Hepatocyte (in vitro differentiated cells): Measurements from ENCODE around the gene COX15. TPM values are rescaled to one million over a fixed set of nuclear protein-coding genes. Genes with fewer than 3 reads are reported as not detected.
"Not testable (repeated sequence)": the region's sequence is repeated elsewhere in the genome, so short reads cannot be mapped to it uniquely, and the experiment has no call there.

Source experiments
- DNase-seq: peaks from one replicate; pipeline ENCODE4 v3.0.0-alpha.2; 2016; ENCODE audit warnings: low spot score
- H2AFZ ChIP-seq: fragments of 200-600 bp; sonication (generic); 2 replicates; pipeline ENCODE4 v1.6.0; 2016; ENCODE audit warnings: antibody characterized with exemption, mild to moderate bottlenecking
- H3K27ac ChIP-seq: fragments of 200-600 bp; sonication (generic); 2 replicates; pipeline ENCODE4 v1.5.1; 2016; ENCODE audit warnings: mild to moderate bottlenecking
- H3K27me3 ChIP-seq: fragments of 200-600 bp; sonication (generic); 2 replicates; pipeline ENCODE4 v1.6.1; 2016
- H3K36me3 ChIP-seq: fragments of 200-600 bp; sonication (generic); replicated peaks from 2 replicates; pipeline ENCODE4 v1.5.1; 2016; ENCODE audit warnings: low read depth; ENCODE audit not compliant: insufficient read depth
- H3K4me1 ChIP-seq: fragments of 200-600 bp; sonication (generic); 2 replicates; pipeline ENCODE4 v1.5.1; 2016; ENCODE audit warnings: mild to moderate bottlenecking, moderate library complexity; ENCODE audit not compliant: insufficient read depth
- H3K4me2 ChIP-seq: fragments of 200-600 bp; sonication (generic); 2 replicates; pipeline ENCODE4 v1.6.0; 2016
- H3K4me3 ChIP-seq: fragments of 200-600 bp; sonication (generic); 2 replicates; pipeline ENCODE4 v1.5.1; 2016; ENCODE audit warnings: mild to moderate bottlenecking
- H3K79me2 ChIP-seq: fragments of 200-600 bp; sonication (generic); 2 replicates; pipeline ENCODE4 v1.6.0; 2017; ENCODE audit warnings: mild to moderate bottlenecking
- H3K9me2 ChIP-seq: fragments of 200-600 bp; sonication (generic); replicated peaks from 2 replicates; pipeline ENCODE4 v1.6.0; 2017; ENCODE audit warnings: mild to moderate bottlenecking; ENCODE audit not compliant: insufficient read depth
- H3K9me3 ChIP-seq: fragments of 200-600 bp; sonication (generic); 2 replicates; pipeline ENCODE4 v1.5.1; 2016; ENCODE audit warnings: low read depth, mild to moderate bottlenecking
- H4K20me1 ChIP-seq: fragments of 200-600 bp; sonication (generic); 2 replicates; pipeline ENCODE4 v1.6.0; 2016; ENCODE audit warnings: mild to moderate bottlenecking; ENCODE audit not compliant: insufficient read depth, poor library complexity, severe bottlenecking
- CTCF ChIP-seq: fragments of 200-600 bp; sonication (generic); IDR thresholded peaks from 2 replicates; pipeline ENCODE4 v1.5.1; 2016; ENCODE audit warnings: antibody characterized with exemption, mild to moderate bottlenecking; ENCODE audit not compliant: poor library complexity
- EZH2 ChIP-seq: fragments of 200-600 bp; sonication (generic); IDR thresholded peaks from 2 replicates; pipeline ENCODE4 v1.6.1; 2016; ENCODE audit warnings: antibody characterized with exemption, mild to moderate bottlenecking, borderline replicate concordance
- EZH2phosphoT487 ChIP-seq: fragments of 200-600 bp; sonication (generic); IDR thresholded peaks from one replicate; pipeline ENCODE4 v1.6.1; 2018; ENCODE audit warnings: antibody characterized with exemption, mild to moderate bottlenecking, low read depth, moderate library complexity; ENCODE audit not compliant: unreplicated experiment, severe bottlenecking
- WGBS: methylation state at CpG from one replicate; pipeline ENCODE4 v1.1.6; 2016; ENCODE audit warnings: low lambda C conversion rate; ENCODE audit errors: missing lambda C conversion rate; 5-methylcytosine and 5-hydroxymethylcytosine counted together
- polyA plus RNA-seq: library from polyadenylated mRNA; unstranded; fragments of >200 nt; fragmentation: Nextera tagmentation; extraction: Ambion mirVana; gene quantifications from 2 replicates; pipeline ENCODE4 v1.2.1, GENCODE V29; 2016
- total RNA-seq: library from RNA; depleted of rRNA; stranded (reverse); fragments of >200 nt; gene quantifications from 2 replicates; pipeline ENCODE4 v1.2.3, GENCODE V29; 2014

Gene COX15
- total and polyA plus RNA-seq, 2 experiments from 2014 or later: 28.5 to 42.0 TPM

GRCh38 chr10:99742701-99743100 is 10.8 kb upstream of the COX15 start:
- H3K4me1 ChIP-seq: no peaks in the 10 kb centered on the region
- peaks cover 7% of the 10 kb centered on the region for H3K79me2 ChIP-seq
- H4K20me1 ChIP-seq: no peaks in the 10 kb centered on the region
- no peak overlapping the region for H3K27ac ChIP-seq
- WGBS: 93% methylated on average over 2 of the region's 2 CpGs
- TF ChIP-seq EZH2phosphoT487 (no peak), CTCF (no peak), EZH2 (no peak)
- H3K4me3 ChIP-seq: no peak overlapping the region
- no peaks in the 10 kb centered on the region for H3K9me2 ChIP-seq
- H3K9me3 ChIP-seq: peaks cover 7% of the 10 kb centered on the region
- DNase-seq: no peak
- no peak overlapping the region for H2AFZ ChIP-seq
- H3K4me2 ChIP-seq: no peak overlapping the region
- no peaks in the 10 kb centered on the region for H3K27me3 ChIP-seq
- peaks cover 6% of the 10 kb centered on the region for H3K36me3 ChIP-seq

GRCh38 chr10:99742254-99742653 is 10.3 kb upstream of the COX15 start:
- Histone ChIP-seq H3K4me3 (no peak overlapping the region), H3K36me3 (peaks cover 6% of the 10 kb centered on the region), H4K20me1 (no peaks in the 10 kb centered on the region), H3K4me2 (no peak overlapping the region), H3K27me3 (no peaks in the 10 kb centered on the region), H3K79me2 (peaks cover 7% of the 10 kb centered on the region), H3K4me1 (no peaks in the 10 kb centered on the region), H2AFZ (no peak overlapping the region), H3K27ac (no peak overlapping the region), H3K9me2 (no peaks in the 10 kb centered on the region), H3K9me3 (peaks cover 7% of the 10 kb centered on the region)
- no peak for DNase-seq
- TF ChIP-seq EZH2: no peak
- no peak for TF ChIP-seq CTCF
- no peak for TF ChIP-seq EZH2phosphoT487

- H3K4me1 ChIP-seq: no peaks in the 10 kb centered on the region
- no peaks in the 10 kb centered on the region for H3K27me3 ChIP-seq
- H2AFZ ChIP-seq: no peak overlapping the region
- DNase-seq: no peak
- no peaks in the 10 kb centered on the region for H4K20me1 ChIP-seq
- TF ChIP-seq EZH2phosphoT487 (no peak), CTCF (no peak), EZH2 (no peak)
- peaks cover 7% of the 10 kb centered on the region for H3K79me2 ChIP-seq
- no peak overlapping the region for H3K4me3 ChIP-seq
- H3K4me2 ChIP-seq: no peak overlapping the region
- H3K9me3 ChIP-seq: peaks cover 7% of the 10 kb centered on the region
- H3K9me2 ChIP-seq: no peaks in the 10 kb centered on the region
- H3K27ac ChIP-seq: no peak overlapping the region
- H3K36me3 ChIP-seq: peaks cover 6% of the 10 kb centered on the region
- 97% methylated on average over 3 of the region's 3 CpGs for WGBS
Observed at GRCh38 chr10:99740933-99741559, 9.1 kb upstream of the COX15 start.

- TF ChIP-seq CTCF (no peak), EZH2 (no peak), EZH2phosphoT487 (no peak)
- Histone ChIP-seq H3K9me2 (no peaks in the 10 kb centered on the region), H3K27me3 (no peaks in the 10 kb centered on the region), H4K20me1 (no peaks in the 10 kb centered on the region), H3K4me1 (no peaks in the 10 kb centered on the region), H3K27ac (no peak overlapping the region), H3K4me3 (no peak overlapping the region), H3K9me3 (peaks cover 7% of the 10 kb centered on the region), H3K79me2 (peaks cover 8% of the 10 kb centered on the region), H3K36me3 (peaks cover 6% of the 10 kb centered on the region), H2AFZ (no peak overlapping the region), H3K4me2 (no peak overlapping the region)
- 98% methylated on average over 2 of the region's 2 CpGs for WGBS
- DNase-seq: no peak
Observed at GRCh38 chr10:99740260-99740659, 8.3 kb upstream of the COX15 start.

GRCh38 chr10:99734111-99734510 is 2.2 kb upstream of the COX15 start:
- not testable (repeated sequence) for H3K36me3 ChIP-seq, H3K4me3 ChIP-seq, H4K20me1 ChIP-seq, H3K4me1 ChIP-seq, DNase-seq, H3K9me3 ChIP-seq, H3K27ac ChIP-seq, H2AFZ ChIP-seq, H3K27me3 ChIP-seq, H3K9me2 ChIP-seq
- WGBS: 96% methylated on average over 10 of the region's 10 CpGs
- Histone ChIP-seq H3K79me2 (peaks cover 27% of the 10 kb centered on the region), H3K4me2 (peak overlapping the region; percentile 75)
